Ascending aorta (tissue), 2 donors: ENCODE data around the gene TRAF3IP1. TPM values are rescaled to one million over a fixed set of nuclear protein-coding genes. Genes with fewer than 3 reads are reported as not detected.

Experiments used
- DNase-seq, 2 donors: peaks; one replicate each; pipeline ENCODE4 v3.0.0-alpha.2; 2019; ENCODE audit warnings: low spot score in 2 of 2
- H3K27ac ChIP-seq, 2 donors: fragments of 200-600 bp; sonication (generic); one replicate each; pipeline ENCODE4 v1.5.1; 2016 to 2017; ENCODE audit warnings: mild to moderate bottlenecking in 1 of 2
- H3K27me3 ChIP-seq: fragments of 200-600 bp; sonication (generic); one replicate; pipeline ENCODE4 v1.5.1; 2017
- H3K36me3 ChIP-seq, 2 donors: fragments of 200-600 bp; sonication (generic); one replicate each; pipeline ENCODE4 v1.5.1; 2016
- H3K4me1 ChIP-seq, 2 donors: fragments of 200-600 bp; sonication (generic); one replicate each; pipeline ENCODE4 v1.5.1; 2016 to 2017; ENCODE audit warnings: mild to moderate bottlenecking in 1 of 2
- H3K4me3 ChIP-seq, 2 donors: fragments of 200-600 bp; sonication (generic); one replicate each; pipeline ENCODE4 v1.5.1; 2016 to 2017; ENCODE audit warnings: mild to moderate bottlenecking in 1 of 2
- H3K9me3 ChIP-seq, 2 donors: fragments of 200-600 bp; sonication (generic); one replicate each; pipeline ENCODE4 v1.5.1; 2016
- CTCF ChIP-seq, 3 experiments: fragments of 200-600 bp in 2 of 3; fragments of 450-650 bp in 1 of 3; sonication (generic) in 2 of 3; IDR thresholded peaks; one replicate each; pipeline ENCODE4 v1.5.1; 2016 to 2019; ENCODE audit warnings: antibody characterized with exemption in 3 of 3, mild to moderate bottlenecking in 1 of 3, moderate library complexity in 1 of 3
- intact Hi-C: fragments of 100-400 bp; cut with DNase I; formaldehyde crosslinking; loops from one replicate; pipeline ENCODE4 v1.15.1; 2023
- total RNA-seq: library from RNA; depleted of rRNA; stranded (reverse); fragments of >200 nt; gene quantifications from one replicate; pipeline ENCODE4 v1.1.0, GENCODE V29; 2016

The TRAF3IP1 gene
- total RNA-seq, 1 donor from 2014 or later = 6.1 TPM

- H3K36me3 ChIP-seq = peaks cover 16 to 52% of the 10 kb centered on the region in 2 donors
Observed at GRCh38 chr2:238350150-238350897, 30.0 kb downstream of the TRAF3IP1 start.

GRCh38 chr2:238351315-238351714, 31.0 kb downstream of the TRAF3IP1 start:
- H3K4me3 ChIP-seq = no peak overlapping the region
- no peak for TF ChIP-seq CTCF (IDR thresholded peaks at IDR 0.05)
- no peak for DNase-seq
- no peaks in the 10 kb centered on the region for H3K4me1 ChIP-seq
- H3K9me3 ChIP-seq = no peaks in the 10 kb centered on the region
- H3K36me3 ChIP-seq = peaks cover 17 to 52% of the 10 kb centered on the region in 2 donors
- intact Hi-C loops = no loop called here
- H3K27ac ChIP-seq = no peak overlapping the region
- H3K27me3 ChIP-seq = no peaks in the 10 kb centered on the region

More at GRCh38 chr2:238350150-238350897, 30.0 kb downstream of the TRAF3IP1 start:
- no peak overlapping the region for H3K4me3 ChIP-seq
- intact Hi-C loops = no loop called here
- no peaks in the 10 kb centered on the region for H3K4me1 ChIP-seq
- no peak for TF ChIP-seq CTCF (IDR thresholded peaks at IDR 0.05)
- H3K9me3 ChIP-seq = no peaks in the 10 kb centered on the region
- H3K27ac ChIP-seq = no peak overlapping the region
- DNase-seq = no peak
- no peaks in the 10 kb centered on the region for H3K27me3 ChIP-seq

GRCh38 chr2:238352361-238352760, 32.0 kb downstream of the TRAF3IP1 start:
- intact Hi-C loops = no loop called here
- peaks cover 19 to 60% of the 10 kb centered on the region in 2 donors for H3K36me3 ChIP-seq
- TF ChIP-seq CTCF (IDR thresholded peaks at IDR 0.05) = no peak

GRCh38 chr2:238358769-238359168, 38.5 kb downstream of the TRAF3IP1 start:
- no peak for TF ChIP-seq CTCF (IDR thresholded peaks at IDR 0.05)
- H3K27me3 ChIP-seq = no peaks in the 10 kb centered on the region
- H3K36me3 ChIP-seq = peaks cover 18 to 49% of the 10 kb centered on the region in 2 donors
- no peak for DNase-seq
- H3K4me3 ChIP-seq = no peak overlapping the region
- H3K9me3 ChIP-seq = no peaks in the 10 kb centered on the region
- H3K4me1 ChIP-seq = peaks cover 0 to 4% of the 10 kb centered on the region in 2 donors
- intact Hi-C loops = no loop called here
- no peak overlapping the region for H3K27ac ChIP-seq

More at GRCh38 chr2:238352361-238352760, 32.0 kb downstream of the TRAF3IP1 start:
- Histone ChIP-seq H3K27ac (no peak overlapping the region), H3K9me3 (no peaks in the 10 kb centered on the region), H3K4me1 (no peaks in the 10 kb centered on the region), H3K27me3 (no peaks in the 10 kb centered on the region), H3K4me3 (no peak overlapping the region)
- no peak for DNase-seq

GRCh38 chr2:238359403-238359802, 39.1 kb downstream of the TRAF3IP1 start:
- no peak for TF ChIP-seq CTCF (IDR thresholded peaks at IDR 0.05)
- no peaks in the 10 kb centered on the region for H3K9me3 ChIP-seq
- DNase-seq = no peak
- H3K4me3 ChIP-seq = no peak overlapping the region
- H3K36me3 ChIP-seq = peaks cover 18 to 43% of the 10 kb centered on the region in 2 donors
- peaks cover 0 to 4% of the 10 kb centered on the region in 2 donors for H3K4me1 ChIP-seq
- no peak overlapping the region for H3K27ac ChIP-seq
- intact Hi-C loops = no loop called here
- H3K27me3 ChIP-seq = no peaks in the 10 kb centered on the region
